Measurements from ENCODE around the gene NXN. TPM values are rescaled to one million over a fixed set of nuclear protein-coding genes. Genes with fewer than 3 reads are reported as not detected.

Gene NXN
- total RNA-seq, 2 donors from 2014 or later, result 15.6 to 17.5 TPM

DNA sequence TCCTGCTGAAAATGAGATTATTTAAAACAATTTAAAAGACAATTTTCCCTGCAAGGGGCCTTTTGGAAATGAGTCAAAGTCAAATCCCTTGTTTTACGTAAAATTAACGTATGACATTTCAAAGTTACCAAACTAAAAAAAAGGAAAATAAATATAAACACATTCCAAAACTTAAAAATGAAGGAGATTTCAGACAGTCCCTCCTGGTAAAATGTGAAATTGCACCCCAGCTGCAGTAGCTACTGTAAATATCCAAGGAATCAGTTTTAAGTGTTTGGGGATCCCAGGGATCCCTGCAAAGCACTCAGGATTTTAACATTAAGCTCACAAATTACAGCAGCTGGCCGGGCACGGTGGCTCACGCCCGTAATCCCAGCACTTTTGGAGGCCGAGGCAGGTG lies 63.3 kb downstream of the NXN start:
- TF ChIP-seq, protein P1, sequence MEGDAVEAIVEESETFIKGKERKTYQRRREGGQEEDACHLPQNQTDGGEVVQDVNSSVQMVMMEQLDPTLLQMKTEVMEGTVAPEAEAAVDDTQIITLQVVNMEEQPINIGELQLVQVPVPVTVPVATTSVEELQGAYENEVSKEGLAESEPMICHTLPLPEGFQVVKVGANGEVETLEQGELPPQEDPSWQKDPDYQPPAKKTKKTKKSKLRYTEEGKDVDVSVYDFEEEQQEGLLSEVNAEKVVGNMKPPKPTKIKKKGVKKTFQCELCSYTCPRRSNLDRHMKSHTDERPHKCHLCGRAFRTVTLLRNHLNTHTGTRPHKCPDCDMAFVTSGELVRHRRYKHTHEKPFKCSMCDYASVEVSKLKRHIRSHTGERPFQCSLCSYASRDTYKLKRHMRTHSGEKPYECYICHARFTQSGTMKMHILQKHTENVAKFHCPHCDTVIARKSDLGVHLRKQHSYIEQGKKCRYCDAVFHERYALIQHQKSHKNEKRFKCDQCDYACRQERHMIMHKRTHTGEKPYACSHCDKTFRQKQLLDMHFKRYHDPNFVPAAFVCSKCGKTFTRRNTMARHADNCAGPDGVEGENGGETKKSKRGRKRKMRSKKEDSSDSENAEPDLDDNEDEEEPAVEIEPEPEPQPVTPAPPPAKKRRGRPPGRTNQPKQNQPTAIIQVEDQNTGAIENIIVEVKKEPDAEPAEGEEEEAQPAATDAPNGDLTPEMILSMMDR (IDR thresholded peaks at IDR 0.05), result no peak
- Histone ChIP-seq H3K27me3 (no peaks in the 10 kb centered on the region), H3K36me3 (no peaks in the 10 kb centered on the region), H3K9me3 (no peaks in the 10 kb centered on the region), H3K27ac (peak overlapping the region; percentile 54 to 65), H3K4me3 (no peak overlapping the region), H3K4me1 (peaks cover 0 to 18% of the 10 kb centered on the region in 2 donors)
- no peak for DNase-seq (ENCODE audit: low spot score)

DNA sequence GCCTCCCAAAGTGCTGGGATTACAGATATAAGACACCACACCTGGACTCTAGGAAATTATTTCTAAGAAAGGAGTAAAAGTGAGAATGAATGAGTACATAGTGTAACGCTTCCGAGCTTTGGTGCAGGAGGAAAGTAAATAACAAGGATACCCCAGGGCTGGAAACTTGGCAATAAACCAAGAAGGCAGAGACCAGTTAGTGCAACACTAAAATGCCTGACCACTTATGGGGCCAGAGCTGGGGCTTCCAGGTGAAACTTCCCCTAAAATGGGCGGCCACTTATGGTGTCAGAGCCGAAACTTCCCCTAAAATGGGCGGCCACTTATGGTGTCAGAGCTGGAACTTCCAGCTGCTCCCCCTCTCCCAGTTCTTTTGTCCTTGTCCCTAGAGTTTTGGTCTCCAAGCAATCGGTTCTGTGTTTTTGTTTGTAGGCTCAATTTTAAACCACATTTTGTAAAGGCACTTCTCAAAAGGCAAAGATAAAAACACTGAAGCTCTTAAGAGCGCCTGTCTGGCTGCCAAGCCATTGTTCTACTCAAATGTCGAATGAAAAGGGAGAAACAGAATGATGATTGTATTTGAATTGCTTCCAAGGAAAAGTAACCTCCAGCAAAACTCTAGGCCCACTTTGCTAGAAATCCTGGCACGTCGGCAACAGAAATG lies 63.9 kb downstream of the NXN start:
- Histone ChIP-seq H3K27me3 (no peaks in the 10 kb centered on the region), H3K36me3 (no peaks in the 10 kb centered on the region), H3K4me3 (peak overlapping the region in 1 of 2 donors; percentile 23), H3K4me1 (peaks cover 0 to 18% of the 10 kb centered on the region in 2 donors), H3K27ac (peak overlapping the region; percentile 54 to 65), H3K9me3 (no peaks in the 10 kb centered on the region)
- TF ChIP-seq, protein P1 (IDR thresholded peaks at IDR 0.05), result no peak
- DNase-seq (ENCODE audit: low spot score), result peak; percentile 83

DNA sequence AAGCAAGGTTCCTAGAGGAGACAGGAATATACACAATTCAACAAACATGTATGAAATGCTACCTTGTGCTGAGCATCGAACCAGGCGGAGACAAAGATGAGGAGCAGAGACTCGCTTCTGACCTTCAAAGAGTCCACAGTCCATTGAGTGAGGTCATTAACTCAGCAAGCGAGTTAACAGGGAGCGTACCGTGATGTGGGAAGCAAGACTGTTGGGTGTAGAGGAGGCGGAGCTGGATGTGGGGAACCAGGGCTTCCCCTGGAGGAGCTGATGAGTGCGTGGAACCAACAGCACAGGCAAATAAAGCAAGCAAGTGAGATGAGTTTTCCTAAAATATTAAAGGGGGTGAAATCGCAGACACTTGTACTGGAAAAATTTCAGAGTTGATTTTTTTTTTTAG lies 65.0 kb downstream of the NXN start:
- DNase-seq (ENCODE audit: low spot score), result no peak
- Histone ChIP-seq H3K4me3 (no peak overlapping the region), H3K27me3 (no peaks in the 10 kb centered on the region), H3K36me3 (no peaks in the 10 kb centered on the region), H3K4me1 (peaks cover 0 to 18% of the 10 kb centered on the region in 2 donors), H3K9me3 (no peaks in the 10 kb centered on the region), H3K27ac (peak overlapping the region in 1 of 2 donors; percentile 65)
- TF ChIP-seq, protein P1 (IDR thresholded peaks at IDR 0.05), result no peak

DNA sequence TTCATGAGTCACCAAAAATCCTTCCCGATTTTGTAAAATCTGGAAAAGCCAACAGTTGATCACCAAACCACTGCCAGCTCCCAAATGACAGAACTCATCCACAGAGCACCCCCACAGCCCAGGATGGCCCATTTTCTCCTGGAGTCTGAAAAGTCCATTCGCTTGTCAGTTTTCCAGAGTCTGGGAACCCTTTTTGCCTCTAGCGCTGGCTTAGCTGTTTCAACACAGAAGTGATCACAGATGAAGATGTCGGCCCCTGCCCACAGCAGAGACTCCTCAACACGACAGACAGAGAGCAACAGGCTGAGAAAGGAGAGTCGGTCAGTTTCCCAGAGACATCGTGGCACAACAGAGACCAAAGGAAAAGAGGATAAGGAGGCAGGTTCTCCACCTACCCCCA lies 66.4 kb downstream of the NXN start:
- H3K27me3 ChIP-seq, result no peaks in the 10 kb centered on the region
- TF ChIP-seq, protein P1 (IDR thresholded peaks at IDR 0.05), result no peak
- H3K27ac ChIP-seq, result no peak overlapping the region
- no peaks in the 10 kb centered on the region for H3K9me3 ChIP-seq
- no peaks in the 10 kb centered on the region for H3K36me3 ChIP-seq
- peaks cover 0 to 18% of the 10 kb centered on the region in 2 donors for H3K4me1 ChIP-seq
- DNase-seq (ENCODE audit: low spot score), result no peak
- H3K4me3 ChIP-seq, result no peak overlapping the region

DNA sequence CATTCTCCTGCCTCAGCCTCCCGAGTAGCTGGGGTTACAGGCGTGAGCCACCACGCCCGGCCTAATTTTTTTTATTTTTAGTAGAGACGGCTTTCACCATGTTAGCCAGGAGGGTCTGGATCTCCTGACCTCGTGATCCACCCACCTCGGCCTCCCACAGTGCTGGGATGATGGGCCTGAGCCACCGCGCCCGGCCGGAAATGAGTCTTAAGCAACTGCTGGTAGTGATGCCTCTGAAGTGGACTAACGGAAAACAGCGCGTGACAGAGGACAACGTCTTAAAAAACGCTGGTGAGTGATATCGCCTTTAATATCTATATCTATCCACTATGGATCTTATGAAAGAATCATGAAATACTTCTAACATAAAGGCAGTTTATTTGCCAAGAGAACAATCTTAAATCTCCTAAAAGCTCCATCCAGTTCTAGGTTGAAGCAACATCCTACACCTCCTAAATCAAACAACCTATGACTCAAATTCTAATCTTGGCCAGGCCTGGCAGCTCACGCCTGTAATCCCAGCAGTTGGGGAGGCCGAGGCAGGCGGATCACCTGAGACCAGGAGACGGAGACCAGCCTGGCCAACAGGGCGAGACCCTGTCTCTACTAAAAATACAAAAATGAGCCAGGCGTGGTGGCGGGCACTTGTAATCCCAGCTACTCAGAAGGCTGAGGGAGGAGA lies 69.8 kb downstream of the NXN start:
- H3K4me1 ChIP-seq, result no peaks in the 10 kb centered on the region
- no peak overlapping the region for H3K27ac ChIP-seq
- TF ChIP-seq, protein P1 (IDR thresholded peaks at IDR 0.05), result no peak
- no peaks in the 10 kb centered on the region for H3K9me3 ChIP-seq
- H3K4me3 ChIP-seq, result no peak overlapping the region
- H3K36me3 ChIP-seq, result no peaks in the 10 kb centered on the region
- H3K27me3 ChIP-seq, result no peaks in the 10 kb centered on the region
- DNase-seq (ENCODE audit: low spot score), result no peak
